ENCODE measurements around the gene GPR35. TPM values are rescaled to one million over a fixed set of nuclear protein-coding genes. Genes with fewer than 3 reads are reported as not detected.
"Not testable (repeated sequence)": the region's sequence is repeated elsewhere in the genome, so short reads cannot be mapped to it uniquely, and the experiment has no call there.

The GPR35 gene
- polyA plus RNA-seq, 1 experiment: 0.17 TPM

DNA sequence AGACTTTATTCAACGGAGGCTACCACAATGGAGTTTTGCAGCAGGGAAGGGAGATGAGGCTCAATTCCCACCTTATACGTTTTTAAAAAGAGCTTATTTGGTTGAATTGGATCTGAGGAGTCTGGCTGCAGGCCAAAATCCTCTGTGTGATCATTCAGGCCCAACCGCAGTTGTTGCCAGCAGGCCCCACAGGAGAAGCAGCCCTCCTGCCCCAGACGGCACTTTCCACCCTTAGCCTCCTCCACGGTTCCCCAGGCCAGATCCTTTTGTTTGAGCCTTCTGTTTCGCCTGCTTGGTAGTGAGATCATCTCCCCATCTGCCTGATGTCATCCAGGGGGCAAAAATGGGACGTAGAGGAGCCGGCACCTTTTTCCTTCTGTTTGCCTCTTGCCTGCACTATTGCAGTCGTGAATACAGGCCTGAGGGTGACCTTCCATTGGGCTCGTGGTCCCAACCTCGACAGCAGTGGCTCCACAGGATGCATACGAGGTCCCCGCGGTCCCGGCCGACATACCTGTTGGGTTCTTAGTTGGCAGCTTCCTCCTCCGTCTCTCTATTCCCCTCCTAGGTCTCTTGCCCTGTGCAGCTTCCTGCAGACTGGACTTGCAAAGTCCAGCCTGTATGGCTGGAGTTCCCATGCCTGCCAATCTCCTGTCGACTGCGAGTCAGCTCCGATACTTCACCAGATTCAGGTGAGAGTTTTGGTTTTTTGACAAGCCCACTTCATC lies 9.3 kb upstream of the GPR35 start:
- DNase-seq (ENCODE audit: low read depth): no peak
- POLR2A ChIA-PET: no interaction called here

GRCh38 chr2:240616860-240617666 lies 8.2 kb upstream of the GPR35 start:
- H3K36me3 ChIP-seq (ENCODE audit: control insufficient read depth, insufficient read depth, low read length); CTCF ChIA-PET; POLR2A ChIA-PET; H3K27me3 ChIP-seq (ENCODE audit: control insufficient read depth, insufficient read depth, low read length); H3K4me3 ChIP-seq (ENCODE audit: low read depth, low read length); DNase-seq (ENCODE audit: low read depth): not testable (repeated sequence)

More for the DNA sequence above, 9.3 kb upstream of the GPR35 start:
- CTCF ChIA-PET: interaction anchor here (0.7 kb wide), 1 partner anchor 30 kb away, joined by 3 read pairs; the partner anchor contains the start of gene CAPN10
- no peaks in the 10 kb centered on the region for H3K27me3 ChIP-seq (ENCODE audit: control insufficient read depth, insufficient read depth, low read length)
- TF ChIP-seq, protein P1, sequence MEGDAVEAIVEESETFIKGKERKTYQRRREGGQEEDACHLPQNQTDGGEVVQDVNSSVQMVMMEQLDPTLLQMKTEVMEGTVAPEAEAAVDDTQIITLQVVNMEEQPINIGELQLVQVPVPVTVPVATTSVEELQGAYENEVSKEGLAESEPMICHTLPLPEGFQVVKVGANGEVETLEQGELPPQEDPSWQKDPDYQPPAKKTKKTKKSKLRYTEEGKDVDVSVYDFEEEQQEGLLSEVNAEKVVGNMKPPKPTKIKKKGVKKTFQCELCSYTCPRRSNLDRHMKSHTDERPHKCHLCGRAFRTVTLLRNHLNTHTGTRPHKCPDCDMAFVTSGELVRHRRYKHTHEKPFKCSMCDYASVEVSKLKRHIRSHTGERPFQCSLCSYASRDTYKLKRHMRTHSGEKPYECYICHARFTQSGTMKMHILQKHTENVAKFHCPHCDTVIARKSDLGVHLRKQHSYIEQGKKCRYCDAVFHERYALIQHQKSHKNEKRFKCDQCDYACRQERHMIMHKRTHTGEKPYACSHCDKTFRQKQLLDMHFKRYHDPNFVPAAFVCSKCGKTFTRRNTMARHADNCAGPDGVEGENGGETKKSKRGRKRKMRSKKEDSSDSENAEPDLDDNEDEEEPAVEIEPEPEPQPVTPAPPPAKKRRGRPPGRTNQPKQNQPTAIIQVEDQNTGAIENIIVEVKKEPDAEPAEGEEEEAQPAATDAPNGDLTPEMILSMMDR (IDR thresholded peaks at IDR 0.05; ENCODE audit: insufficient read depth, low read depth, low read length): no peak
- no peak overlapping the region for H3K4me3 ChIP-seq (ENCODE audit: low read depth, low read length)
- no peaks in the 10 kb centered on the region for H3K36me3 ChIP-seq (ENCODE audit: control insufficient read depth, insufficient read depth, low read length)

- no peaks in the 10 kb centered on the region for H3K36me3 ChIP-seq (ENCODE audit: control insufficient read depth, insufficient read depth, low read length)
- TF ChIP-seq, protein P1 (IDR thresholded peaks at IDR 0.05; ENCODE audit: insufficient read depth, low read depth, low read length): no peak
- no peak for DNase-seq (ENCODE audit: low read depth)
- H3K27me3 ChIP-seq (ENCODE audit: control insufficient read depth, insufficient read depth, low read length): no peaks in the 10 kb centered on the region
- POLR2A ChIA-PET: no interaction called here
- H3K4me3 ChIP-seq (ENCODE audit: low read depth, low read length): no peak overlapping the region
- CTCF ChIA-PET: no interaction called here
These were observed 6.5 kb upstream of the GPR35 start for GRCh38 chr2:240618776-240619175.

DNA sequence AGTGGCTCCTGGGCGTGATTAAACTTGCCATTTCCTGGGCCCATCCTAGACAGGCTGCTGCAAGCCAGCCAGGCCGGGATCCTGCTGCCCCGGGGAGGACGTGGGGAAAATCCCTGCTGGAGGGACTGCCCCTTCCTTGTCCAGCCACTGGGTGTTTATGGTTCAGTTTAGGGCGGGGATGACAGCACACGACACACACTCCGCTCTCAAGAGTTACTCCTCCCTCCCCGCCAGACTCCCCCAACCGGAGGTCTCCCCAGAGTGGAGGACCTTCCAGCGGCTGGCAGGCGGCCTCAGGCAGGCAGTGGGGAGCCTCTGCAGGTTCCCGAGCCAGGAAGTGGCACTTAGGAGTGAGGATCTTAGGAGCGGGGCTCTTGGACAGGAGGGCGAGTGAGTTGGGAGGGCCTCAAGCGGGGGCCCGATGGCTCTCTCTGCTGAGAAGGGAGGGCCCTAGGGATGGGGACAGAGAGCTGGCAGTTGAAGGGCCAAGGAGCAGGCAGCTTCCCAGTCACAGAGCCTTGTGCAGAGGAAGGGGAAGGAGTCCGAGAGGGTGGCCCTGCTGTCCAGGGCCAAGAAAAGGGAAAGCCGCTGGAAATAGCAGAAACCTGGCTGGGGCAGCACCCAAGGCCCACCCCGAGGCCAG lies 5.7 kb upstream of the GPR35 start:
- no peaks in the 10 kb centered on the region for H3K27me3 ChIP-seq (ENCODE audit: control insufficient read depth, insufficient read depth, low read length)
- no peaks in the 10 kb centered on the region for H3K36me3 ChIP-seq (ENCODE audit: control insufficient read depth, insufficient read depth, low read length)
- TF ChIP-seq, protein P1 (IDR thresholded peaks at IDR 0.05; ENCODE audit: insufficient read depth, low read depth, low read length): no peak
- POLR2A ChIA-PET: no interaction called here
- H3K4me3 ChIP-seq (ENCODE audit: low read depth, low read length): no peak overlapping the region
- DNase-seq (ENCODE audit: low read depth): no peak
- CTCF ChIA-PET: no interaction called here

- ChIA-PET CTCF (no interaction called here), POLR2A (no interaction called here)
- DNase-seq (ENCODE audit: low read depth): no peak
These were observed 5.0 kb upstream of the GPR35 start for GRCh38 chr2:240620149-240620731.

More at GRCh38 chr2:240620149-240620731, 5.0 kb upstream of the GPR35 start:
- H3K36me3 ChIP-seq (ENCODE audit: control insufficient read depth, insufficient read depth, low read length): no peaks in the 10 kb centered on the region
- no peaks in the 10 kb centered on the region for H3K27me3 ChIP-seq (ENCODE audit: control insufficient read depth, insufficient read depth, low read length)
- TF ChIP-seq, protein P1 (IDR thresholded peaks at IDR 0.05; ENCODE audit: insufficient read depth, low read depth, low read length): no peak
- no peak overlapping the region for H3K4me3 ChIP-seq (ENCODE audit: low read depth, low read length)

All from BJ (cell line).